Activated gamma-delta T cell treated with Interleukin-2 at 50 U/mL for 16 hours (primary cell): ENCODE results near the gene NKIRAS1.
"Not testable (repeated sequence)": the region's sequence is repeated elsewhere in the genome, so short reads cannot be mapped to it uniquely, and the experiment has no call there.

Experiments
- DNase-seq: peaks from one replicate; pipeline ENCODE4 v3.0.0-alpha.2; 2020

NKIRAS1 gene

DNA sequence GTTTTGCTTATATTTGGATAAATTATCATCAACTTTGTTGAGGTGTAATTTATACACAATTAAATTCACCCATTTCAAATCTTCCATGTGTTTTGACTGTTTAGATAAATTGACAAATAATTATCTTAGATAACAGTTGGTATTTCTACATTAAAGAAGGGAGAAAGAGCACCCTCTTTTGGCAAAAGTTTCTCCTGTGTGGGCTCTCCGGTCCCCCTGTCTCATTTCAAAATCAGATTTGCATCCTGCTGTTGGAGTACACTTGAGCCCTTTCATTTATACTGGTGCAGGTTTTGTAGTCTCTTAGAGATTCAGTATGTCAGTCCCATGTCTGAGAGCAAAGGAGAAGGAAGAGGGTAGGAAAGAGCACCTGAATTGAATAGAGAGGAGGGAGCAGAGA lies 49.4 kb downstream of the NKIRAS1 start:
- no peak for DNase-seq

DNA sequence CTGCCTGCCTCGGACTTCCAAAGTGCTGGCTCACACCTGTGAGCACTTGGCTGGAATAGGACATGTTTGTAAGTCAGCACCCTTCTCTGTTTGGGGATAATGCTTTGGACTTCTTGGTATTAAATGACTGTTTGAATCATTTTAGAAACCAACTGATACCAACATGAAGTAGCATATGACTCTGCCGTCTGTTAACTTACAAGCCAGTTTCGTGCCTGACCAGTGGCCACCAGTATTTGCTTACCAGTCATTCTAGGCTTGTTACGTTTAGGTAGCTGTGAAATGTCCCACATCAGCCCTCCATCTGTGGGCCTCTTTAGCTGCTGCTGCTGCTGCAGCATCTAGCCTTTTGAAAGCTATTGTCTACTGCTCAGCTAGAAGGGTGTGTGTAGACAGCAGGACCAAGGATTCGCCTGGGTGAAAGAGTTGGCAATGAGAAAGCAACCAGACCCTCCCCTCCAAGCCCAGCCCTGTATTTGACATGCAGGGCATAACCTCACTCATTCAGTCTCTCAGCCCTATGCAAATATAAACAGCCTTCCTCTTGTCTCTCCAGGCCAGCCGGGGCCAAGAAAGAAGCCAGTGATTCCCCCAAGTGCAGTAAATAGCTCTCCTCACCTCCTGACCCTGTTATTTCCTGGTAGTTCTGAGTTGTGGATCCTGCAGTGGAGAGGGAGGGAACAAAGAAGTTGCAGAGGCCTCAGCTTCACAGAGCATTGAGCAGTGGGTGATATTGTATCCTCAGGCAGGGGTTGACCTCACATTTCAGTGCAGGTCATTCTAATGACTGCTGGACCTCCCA lies 51.0 kb downstream of the NKIRAS1 start:
- DNase-seq: no peak

DNA sequence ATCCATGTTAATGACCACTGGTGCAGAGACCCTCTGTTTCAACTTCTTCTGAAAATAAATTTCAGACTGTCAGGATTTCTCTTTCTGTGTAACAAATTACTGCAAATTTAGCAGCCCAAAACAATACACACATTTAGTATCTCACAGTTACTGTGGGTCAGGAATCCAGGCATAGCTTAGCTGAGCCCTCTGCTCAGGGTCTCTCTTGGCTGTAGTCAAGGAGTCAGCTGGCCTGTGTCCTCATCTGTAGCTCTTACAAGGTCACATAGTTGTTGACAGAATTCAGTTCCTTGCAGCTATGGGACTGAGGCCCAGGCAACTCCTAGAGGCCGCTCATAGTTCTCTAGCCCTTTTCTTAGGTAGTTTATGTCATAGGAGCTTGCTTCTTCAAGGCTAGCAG lies 51.9 kb downstream of the NKIRAS1 start:
- no peak for DNase-seq

DNA sequence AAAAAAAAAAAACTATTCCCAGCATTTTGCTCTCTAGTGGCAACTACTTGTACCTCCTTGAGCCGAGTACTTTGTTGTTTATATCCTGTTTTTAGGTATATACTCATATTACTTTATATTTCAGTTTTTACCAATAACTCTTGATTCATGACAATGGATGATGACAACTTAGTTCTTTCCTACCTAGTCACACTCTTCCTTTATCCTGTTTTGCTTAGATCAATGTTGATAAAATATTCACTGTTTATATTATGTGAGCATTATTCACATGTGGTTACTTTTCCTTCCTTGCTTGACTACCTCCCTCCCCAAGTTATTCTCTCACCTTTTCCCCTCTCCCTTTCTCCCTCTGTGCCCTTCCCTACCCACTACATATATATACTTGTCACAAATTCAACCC lies 53.7 kb downstream of the NKIRAS1 start:
- no peak for DNase-seq

DNA sequence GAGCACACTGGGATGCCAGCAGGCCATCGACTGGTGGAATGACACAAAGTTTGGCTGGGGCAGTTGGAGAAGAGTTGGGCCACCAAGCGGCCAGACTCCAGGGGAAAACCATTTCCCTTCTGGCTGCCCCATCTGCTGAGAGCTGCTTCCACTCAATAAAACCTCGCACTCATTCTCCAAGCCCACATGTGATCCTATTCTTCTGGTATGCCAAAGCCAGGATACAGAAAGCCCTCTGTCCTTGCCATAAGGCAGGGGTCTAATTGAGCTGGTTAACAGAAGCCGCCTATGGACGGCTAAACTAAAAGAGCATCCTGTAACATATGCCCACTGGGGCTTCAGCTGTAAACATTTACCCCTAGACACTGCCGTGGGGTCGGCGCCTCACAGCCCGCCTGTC lies 55.1 kb downstream of the NKIRAS1 start:
- no peak for DNase-seq

DNA sequence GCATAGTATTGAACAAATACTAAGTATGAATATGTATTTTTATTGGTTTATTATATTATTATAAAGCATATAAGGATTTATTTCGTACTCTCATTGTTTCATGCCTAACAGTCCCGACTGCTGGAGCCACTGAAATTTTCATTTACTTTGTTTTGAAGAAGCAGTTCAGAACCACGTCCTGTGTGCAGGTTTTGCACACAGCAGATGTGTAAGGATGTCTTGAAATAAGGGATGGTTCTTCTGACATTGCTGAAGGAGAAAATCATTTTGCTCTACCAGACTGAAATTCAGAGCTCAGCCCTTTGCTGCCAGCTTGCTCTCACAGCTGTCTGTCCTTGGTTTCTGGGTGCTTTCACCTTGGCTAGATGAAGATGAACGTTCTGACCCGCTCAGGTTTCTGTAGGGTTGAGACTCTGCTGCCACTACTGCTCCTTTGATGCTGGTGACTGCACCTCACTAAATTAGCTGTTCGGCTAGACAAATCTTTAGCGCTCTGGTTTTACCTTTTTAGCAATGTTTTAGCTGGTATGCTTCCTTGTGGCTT lies 56.9 kb downstream of the NKIRAS1 start:
- DNase-seq: no peak

DNA sequence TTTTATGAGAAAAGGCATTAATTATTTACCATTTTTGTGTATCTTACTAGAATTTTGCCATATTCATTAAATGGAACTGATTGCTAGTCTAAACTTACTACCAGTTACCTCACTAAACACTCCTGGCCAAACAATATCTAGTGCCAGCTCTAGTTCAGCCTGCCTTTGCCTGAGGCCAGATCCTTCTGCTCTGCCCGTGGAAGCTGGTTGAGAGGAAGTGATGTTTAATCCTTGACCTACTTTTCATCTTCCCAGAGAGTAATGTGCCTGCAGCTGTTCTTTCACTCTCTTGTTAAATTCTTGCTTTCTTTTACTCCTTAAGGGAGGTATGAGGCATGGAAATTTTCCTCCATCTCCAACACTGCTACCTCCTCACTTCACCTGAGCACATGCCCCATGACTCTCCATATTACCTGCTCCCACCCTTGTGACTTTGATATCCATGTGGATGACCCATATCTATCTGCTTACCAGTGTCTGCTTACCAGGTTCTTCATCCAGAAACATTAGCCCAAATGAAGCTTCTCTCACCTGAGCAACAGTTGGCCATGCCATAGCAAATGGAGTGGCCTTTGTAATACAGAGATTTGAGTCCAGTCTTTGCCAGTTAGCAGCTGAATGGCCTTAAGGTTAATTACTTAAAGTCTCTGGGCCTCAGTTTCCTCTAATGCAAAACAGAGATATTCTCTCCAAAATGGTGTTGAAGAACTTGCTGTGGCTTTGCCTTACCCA lies 57.6 kb downstream of the NKIRAS1 start:
- DNase-seq: no peak

DNA sequence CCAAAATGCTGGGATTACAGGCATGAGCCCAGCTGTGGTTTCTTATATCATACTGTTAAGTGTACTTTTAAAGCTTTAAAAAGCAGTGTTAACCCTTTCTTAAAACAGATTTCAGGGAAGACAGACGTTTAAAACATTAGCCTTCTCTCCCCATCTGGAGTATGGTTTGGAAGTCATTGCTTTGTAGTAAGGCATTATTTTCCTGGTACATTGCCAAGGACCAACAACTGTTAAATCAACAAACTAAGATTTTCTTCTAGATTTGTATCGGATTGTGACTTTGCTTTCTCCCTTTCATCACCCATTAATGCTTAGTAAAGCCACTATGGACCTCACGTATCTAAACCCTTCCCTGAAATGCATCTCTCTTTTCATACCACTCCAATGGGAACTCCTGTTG lies 60.5 kb downstream of the NKIRAS1 start:
- no peak for DNase-seq

DNA sequence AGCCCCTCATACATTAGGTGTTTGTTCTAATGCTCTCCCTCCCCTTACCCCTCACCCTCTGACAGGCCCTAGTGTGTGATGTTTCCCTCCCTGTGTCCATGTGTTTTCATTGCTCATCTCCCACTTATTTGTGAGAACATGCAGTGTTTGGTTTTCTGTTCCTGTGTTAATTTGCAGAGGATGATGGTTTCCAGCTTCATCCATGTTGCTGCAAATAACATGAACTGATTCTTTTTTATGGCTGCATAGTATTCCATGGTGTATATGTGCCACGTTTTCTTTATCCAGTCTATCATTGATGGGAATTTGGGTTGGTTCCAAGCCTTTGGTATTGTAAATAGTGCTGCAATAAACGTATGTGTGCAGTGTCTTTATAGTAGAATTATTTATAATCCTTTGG lies 67.3 kb downstream of the NKIRAS1 start:
- DNase-seq: not testable (repeated sequence)

DNA sequence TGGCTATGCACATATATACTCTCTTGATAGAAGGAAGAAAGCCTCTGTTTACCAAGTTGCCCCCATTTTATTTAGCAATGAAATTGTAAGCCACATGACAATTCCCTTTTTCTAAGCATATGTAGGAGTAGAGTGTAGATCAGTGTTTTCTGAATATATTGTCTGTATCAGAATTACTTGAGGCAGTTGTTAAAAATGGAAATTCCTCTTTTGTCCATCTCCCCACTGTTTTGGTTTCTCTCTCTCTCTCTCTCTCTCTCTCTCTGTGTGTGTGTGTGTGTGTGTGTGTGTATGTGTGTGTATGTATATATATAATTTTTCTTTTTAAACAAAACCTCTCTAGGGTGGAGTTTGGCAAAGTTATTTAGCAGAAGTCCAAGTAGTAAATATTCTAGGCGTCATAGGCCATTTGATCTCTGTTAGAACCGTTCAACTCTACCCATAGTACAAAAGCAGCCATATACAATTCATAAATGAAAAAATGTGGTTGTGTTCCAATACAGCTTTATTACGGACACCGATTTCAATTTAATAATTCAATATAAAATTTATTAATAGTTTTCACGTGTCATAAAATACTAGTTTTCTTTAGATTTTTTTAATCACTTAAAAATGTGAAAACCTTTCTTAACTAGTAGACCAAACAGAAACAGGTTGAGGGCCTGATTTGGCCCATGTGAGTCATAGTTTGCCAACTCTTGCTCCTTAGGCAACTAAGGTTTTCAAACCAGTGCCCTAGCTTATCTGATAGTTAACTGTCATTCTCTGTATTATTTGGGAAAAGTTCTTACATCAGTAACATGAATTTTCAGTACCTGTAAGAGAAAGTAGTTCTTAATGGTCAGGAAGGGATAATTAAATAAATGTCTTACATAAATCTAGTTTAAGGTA lies 71.2 kb downstream of the NKIRAS1 start:
- no peak for DNase-seq

DNA sequence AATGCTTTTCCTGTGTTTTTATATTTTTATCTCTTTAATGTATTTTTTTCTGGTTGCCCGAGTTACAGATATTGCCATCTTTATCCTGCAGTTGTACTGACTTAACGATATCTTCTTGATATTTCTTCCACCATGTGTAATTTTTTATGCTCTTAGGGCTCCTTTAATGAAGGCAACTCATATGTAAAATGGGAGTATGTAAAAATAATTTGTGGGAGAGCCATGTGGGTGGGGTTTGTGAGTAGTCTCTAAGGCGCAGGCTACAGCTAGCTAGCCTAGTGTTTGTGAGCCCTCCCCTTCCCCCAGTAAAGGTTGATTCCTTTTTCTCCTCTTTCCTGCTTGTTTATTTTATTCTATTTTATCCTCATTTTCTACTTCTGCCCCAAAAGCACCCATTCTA lies 72.9 kb downstream of the NKIRAS1 start:
- no peak for DNase-seq
